ENCODE measurements around the gene MTERF4. TPM values are rescaled to one million over a fixed set of nuclear protein-coding genes. Genes with fewer than 3 reads are reported as not detected.
"Not testable (repeated sequence)": the region's sequence is repeated elsewhere in the genome, so short reads cannot be mapped to it uniquely, and the experiment has no call there.

MTERF4 gene
- total RNA-seq, 1 donor from 2014 or later, result 50.2 TPM

DNA sequence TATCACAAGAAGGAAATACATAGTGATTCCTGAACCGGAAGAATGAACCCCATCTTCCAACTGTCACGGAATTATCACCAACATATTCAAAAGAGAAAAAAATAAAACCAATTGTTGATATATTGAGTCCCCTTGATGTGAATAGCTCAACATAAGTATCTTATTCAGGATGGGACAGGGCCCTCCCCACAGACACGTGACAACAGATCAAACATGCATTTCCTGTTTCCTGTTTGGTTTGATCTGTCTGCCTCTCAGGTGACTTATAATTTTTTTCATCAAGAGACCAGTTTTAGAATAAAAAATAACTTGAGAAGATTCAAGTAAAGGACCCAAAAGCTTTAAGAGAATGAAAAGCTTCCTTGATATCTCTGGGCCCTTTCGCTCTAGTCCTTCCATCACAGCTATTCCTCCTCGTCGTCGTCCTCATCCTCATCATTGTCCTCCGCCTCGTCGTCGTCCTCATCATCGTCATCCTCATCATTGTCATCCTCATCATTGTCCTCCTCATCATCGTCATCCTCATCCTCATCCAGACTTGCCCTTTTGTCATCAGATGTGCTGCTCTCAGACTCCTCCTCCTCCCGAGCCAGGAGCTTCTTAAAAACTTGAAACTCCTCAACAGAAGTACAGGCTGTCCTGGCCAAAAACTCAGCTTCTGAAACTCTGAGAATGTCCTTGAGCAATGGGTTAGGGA lies 6.3 kb downstream of the MTERF4 start:
- Histone ChIP-seq H3K27me3 (no peaks in the 10 kb centered on the region), H3K9me3 (no peaks in the 10 kb centered on the region), H3K27ac (no peak overlapping the region), H3K36me3 (peaks cover 61 to 84% of the 10 kb centered on the region in 2 donors), H3K4me3 (no peak overlapping the region), H3K4me1 (no peaks in the 10 kb centered on the region)
- no peak for TF ChIP-seq CTCF (IDR thresholded peaks at IDR 0.05)
- no peak for DNase-seq (ENCODE audit: low spot score in 2 of 2)
- intact Hi-C loops (cut with DNase I), result no loop called here

GRCh38 chr2:241094924-241095420 lies 7.1 kb downstream of the MTERF4 start:
- no peak for DNase-seq (ENCODE audit: low spot score in 2 of 2)
- H3K4me1 ChIP-seq, result no peaks in the 10 kb centered on the region
- no peaks in the 10 kb centered on the region for H3K9me3 ChIP-seq
- no peak for TF ChIP-seq CTCF (IDR thresholded peaks at IDR 0.05)
- no peak overlapping the region for H3K27ac ChIP-seq
- H3K4me3 ChIP-seq, result no peak overlapping the region
- intact Hi-C loops (cut with DNase I), result no loop called here
- H3K27me3 ChIP-seq, result no peaks in the 10 kb centered on the region
- H3K36me3 ChIP-seq, result peaks cover 68 to 89% of the 10 kb centered on the region in 2 donors

DNA sequence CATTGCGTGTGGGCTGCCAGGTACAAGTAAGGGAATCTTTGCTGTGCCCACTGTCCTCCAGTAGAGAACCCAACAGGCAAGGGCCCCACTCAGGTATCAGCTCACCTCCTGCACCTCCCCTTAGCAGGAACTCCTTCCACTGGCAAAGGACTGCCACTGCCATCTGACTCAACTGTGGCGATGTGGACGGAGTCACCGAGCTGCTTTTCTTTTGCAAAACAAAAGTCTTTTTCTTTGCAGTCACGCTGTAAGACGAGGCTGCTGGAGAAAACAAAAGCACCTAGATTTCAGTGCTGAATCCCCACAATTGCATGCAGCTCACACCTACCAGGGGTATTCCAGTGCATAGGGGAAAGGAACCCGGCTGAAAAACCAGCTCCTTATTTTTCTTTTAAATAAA lies 7.9 kb downstream of the MTERF4 start:
- Histone ChIP-seq H3K27ac (no peak overlapping the region), H3K9me3 (no peaks in the 10 kb centered on the region), H3K4me3 (no peak overlapping the region), H3K27me3 (no peaks in the 10 kb centered on the region), H3K36me3 (peaks cover 70 to 89% of the 10 kb centered on the region in 2 donors), H3K4me1 (no peaks in the 10 kb centered on the region)
- intact Hi-C loops (cut with DNase I), result no loop called here
- DNase-seq (ENCODE audit: low spot score in 2 of 2), result no peak
- TF ChIP-seq CTCF (IDR thresholded peaks at IDR 0.05), result no peak

- peak in 1 of 2 donors; percentile 30 for DNase-seq (ENCODE audit: low spot score in 2 of 2)
- intact Hi-C loops (cut with DNase I); H3K27ac ChIP-seq; H3K4me1 ChIP-seq; H3K27me3 ChIP-seq; H3K9me3 ChIP-seq; H3K4me3 ChIP-seq: not testable (repeated sequence)
- peaks cover 79 to 89% of the 10 kb centered on the region in 2 donors for H3K36me3 ChIP-seq
These were observed 8.8 kb downstream of the MTERF4 start for GRCh38 chr2:241093133-241093781.

GRCh38 chr2:241092677-241093076 lies 9.4 kb downstream of the MTERF4 start:
- Histone ChIP-seq H3K4me3 (no peak overlapping the region), H3K27me3 (no peaks in the 10 kb centered on the region), H3K27ac (no peak overlapping the region), H3K9me3 (no peaks in the 10 kb centered on the region), H3K36me3 (peaks cover 85 to 93% of the 10 kb centered on the region in 2 donors), H3K4me1 (no peaks in the 10 kb centered on the region)
- TF ChIP-seq CTCF (IDR thresholded peaks at IDR 0.05), result no peak
- intact Hi-C loops (cut with DNase I), result no loop called here
- DNase-seq (ENCODE audit: low spot score in 2 of 2), result no peak

DNA sequence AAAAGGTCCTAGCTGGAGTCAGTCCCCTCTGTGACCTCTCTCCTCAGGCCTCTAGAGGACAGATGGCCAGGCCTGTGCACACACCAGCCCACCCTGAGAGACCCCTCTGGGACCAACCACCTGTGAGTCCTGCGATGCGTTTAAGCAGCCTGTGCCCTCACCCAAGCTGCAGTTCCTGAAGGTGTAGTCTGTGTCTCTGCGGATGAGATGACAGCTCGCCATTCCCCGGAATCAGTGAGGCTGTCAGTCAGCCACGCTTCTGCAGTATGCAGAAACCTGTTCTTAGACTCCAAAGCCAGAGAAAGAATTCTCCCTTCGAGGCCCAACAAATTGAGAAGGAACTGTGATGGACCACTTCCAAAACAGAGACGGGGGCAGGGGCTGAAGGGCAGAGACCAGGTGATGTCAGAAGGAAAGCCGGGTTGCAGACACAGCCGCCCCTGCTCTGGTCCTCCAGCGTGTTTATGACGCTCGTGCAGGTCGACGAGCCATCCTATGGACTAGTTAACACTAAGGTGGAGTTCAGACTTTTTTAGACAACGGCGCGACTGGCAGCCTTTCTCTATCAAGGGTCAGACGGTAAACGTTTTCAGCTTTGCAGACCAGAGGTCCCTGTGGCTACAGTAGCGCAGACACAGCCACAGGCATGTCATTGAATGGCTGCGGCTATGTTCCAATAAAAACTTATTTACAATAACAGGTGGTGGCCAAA lies 10.2 kb downstream of the MTERF4 start:
- no peaks in the 10 kb centered on the region for H3K9me3 ChIP-seq
- intact Hi-C loops (cut with DNase I), result no loop called here
- DNase-seq (ENCODE audit: low spot score in 2 of 2), result no peak
- H3K4me3 ChIP-seq, result no peak overlapping the region
- H3K27me3 ChIP-seq, result no peaks in the 10 kb centered on the region
- no peaks in the 10 kb centered on the region for H3K4me1 ChIP-seq
- peaks cover 92 to 93% of the 10 kb centered on the region in 2 donors for H3K36me3 ChIP-seq
- no peak for TF ChIP-seq CTCF (IDR thresholded peaks at IDR 0.05)
- H3K27ac ChIP-seq, result no peak overlapping the region
